ENCODE results near the gene MICA.
"Not testable (repeated sequence)": the region's sequence is repeated elsewhere in the genome, so short reads cannot be mapped to it uniquely, and the experiment has no call there.

The MICA gene

GRCh38 chr6:31403283-31404060 lies at the start of gene MICA:
MICA (plus strand) TSS chr6:31403595; CDS start chr6:31403633, 38 bp downstream.
- DNase-seq (ENCODE audit: low read depth), result peak; percentile 66

- no peak for DNase-seq (ENCODE audit: low read depth)
Measured at GRCh38 chr6:31354158-31354863, 49.1 kb upstream of the MICA start.

- DNase-seq (ENCODE audit: low read depth), result no peak
Measured at GRCh38 chr6:31354864-31355582, 48.4 kb upstream of the MICA start.

- no peak for DNase-seq (ENCODE audit: low read depth)
Measured at GRCh38 chr6:31355583-31355948, 47.8 kb upstream of the MICA start.

GRCh38 chr6:31356216-31356945 lies 47.0 kb upstream of the MICA start:
- no peak for DNase-seq (ENCODE audit: low read depth)

GRCh38 chr6:31356946-31357466 lies 46.4 kb upstream of the MICA start, which contains the start of gene HLA-B:
HLA-B (minus strand) TSS chr6:31357179; CDS start chr6:31357158, 21 bp downstream.
- peak; percentile 60 for DNase-seq (ENCODE audit: low read depth)

- DNase-seq (ENCODE audit: low read depth), result no peak
Measured at GRCh38 chr6:31357886-31358285, 45.5 kb upstream of the MICA start.

GRCh38 chr6:31358302-31358701 lies 45.1 kb upstream of the MICA start:
- no peak for DNase-seq (ENCODE audit: low read depth)

- no peak for DNase-seq (ENCODE audit: low read depth)
Measured at GRCh38 chr6:31359581-31359980, 43.8 kb upstream of the MICA start.

GRCh38 chr6:31362751-31363150 lies 40.6 kb upstream of the MICA start:
- no peak for DNase-seq (ENCODE audit: low read depth)

- DNase-seq (ENCODE audit: low read depth), result no peak
Measured at GRCh38 chr6:31363811-31364210, 39.6 kb upstream of the MICA start.

- no peak for DNase-seq (ENCODE audit: low read depth)
Measured at GRCh38 chr6:31365864-31366263, 37.5 kb upstream of the MICA start.

- peak; percentile 84 for DNase-seq (ENCODE audit: low read depth)
Measured at GRCh38 chr6:31366693-31367470, 36.5 kb upstream of the MICA start.

- DNase-seq (ENCODE audit: low read depth), result no peak
Measured at GRCh38 chr6:31368461-31368860, 34.9 kb upstream of the MICA start.

- DNase-seq (ENCODE audit: low read depth), result not testable (repeated sequence)
Measured at GRCh38 chr6:31374118-31374517, 29.3 kb upstream of the MICA start.

GRCh38 chr6:31375699-31376098 lies 27.7 kb upstream of the MICA start:
- no peak for DNase-seq (ENCODE audit: low read depth)

GRCh38 chr6:31377029-31377428 lies 26.4 kb upstream of the MICA start:
- DNase-seq (ENCODE audit: low read depth), result no peak

- no peak for DNase-seq (ENCODE audit: low read depth)
Measured at GRCh38 chr6:31378062-31378720, 25.2 kb upstream of the MICA start.

GRCh38 chr6:31378721-31379103 lies 24.7 kb upstream of the MICA start:
- DNase-seq (ENCODE audit: low read depth), result no peak

GRCh38 chr6:31379850-31380249 lies 23.5 kb upstream of the MICA start:
- DNase-seq (ENCODE audit: low read depth), result no peak

GRCh38 chr6:31381666-31382065 lies 21.7 kb upstream of the MICA start:
- DNase-seq (ENCODE audit: low read depth), result no peak

Data from activated T-cell treated with anti-CD3 and anti-CD28 coated beads for 48 hours (primary cell).